Neural cell (in vitro differentiated cells): ENCODE data around the gene EFCAB6. TPM values are rescaled to one million over a fixed set of nuclear protein-coding genes. Genes with fewer than 3 reads are reported as not detected.

Source experiments
- H2AFZ ChIP-seq: fragments of 200-600, 300-800 bp; sonication (generic), shearing (Covaris generic); 2 replicates; pipeline ENCODE4 v1.6.0; 2014; ENCODE audit warnings: low read depth, mild to moderate bottlenecking, antibody characterized with exemption, low read length, moderate library complexity
- H3F3A ChIP-seq: fragments of 200-600 bp; shearing (Covaris generic); 2 replicates; pipeline ENCODE4 v1.6.1; 2016; ENCODE audit warnings: mild to moderate bottlenecking, moderate library complexity, mixed read lengths, antibody characterized with exemption, low read length; ENCODE audit not compliant: insufficient read depth, poor library complexity, severe bottlenecking
- H3K27ac ChIP-seq: fragments of 200-600, 300-800 bp; sonication (generic), shearing (Covaris generic); 2 replicates; pipeline ENCODE4 v1.5.1; 2014; ENCODE audit warnings: mild to moderate bottlenecking, low read length, moderate library complexity
- H3K27me3 ChIP-seq: fragments of 300-800, 200-600 bp; sonication (generic), shearing (Covaris generic); 2 replicates; pipeline ENCODE4 v1.6.0; 2014; ENCODE audit warnings: mild to moderate bottlenecking, low read depth, low read length, moderate library complexity; ENCODE audit not compliant: insufficient read depth
- H3K36me3 ChIP-seq: fragments of 300-800, 200-600 bp; sonication (generic), shearing (Covaris generic); 2 replicates; pipeline ENCODE4 v1.5.1; 2014; ENCODE audit warnings: mild to moderate bottlenecking, antibody characterized with exemption, low read length, moderate library complexity; ENCODE audit not compliant: insufficient read depth
- H3K4me2 ChIP-seq: fragments of 300-800, 200-600 bp; sonication (generic), shearing (Covaris generic); 2 replicates; pipeline ENCODE4 v1.6.0; 2014; ENCODE audit warnings: mild to moderate bottlenecking, low read length
- H3K4me3 ChIP-seq: fragments of 300-800, 200-600 bp; sonication (generic), shearing (Covaris generic); 2 replicates; pipeline ENCODE4 v1.5.1; 2014; ENCODE audit warnings: mild to moderate bottlenecking, low read length, moderate library complexity
- H3K79me2 ChIP-seq: fragments of 200-600 bp; shearing (Covaris generic); replicated peaks from 2 replicates; pipeline ENCODE4 v1.6.0; 2014; ENCODE audit warnings: mild to moderate bottlenecking, low read length, moderate library complexity; ENCODE audit not compliant: insufficient read depth
- H3K9ac ChIP-seq: fragments of 300-800, 200-600 bp; sonication (generic), shearing (Covaris generic); 2 replicates; pipeline ENCODE4 v1.6.1; 2016; ENCODE audit warnings: mild to moderate bottlenecking, low read length, mixed read lengths
- H3K9me2 ChIP-seq: fragments of 200-600 bp; shearing (Covaris generic); 2 replicates; pipeline ENCODE4 v1.6.1; 2016; ENCODE audit warnings: mild to moderate bottlenecking, low read length, mixed read lengths; ENCODE audit not compliant: insufficient read depth
- H3K9me3 ChIP-seq: fragments of 200-600, 300-800 bp; sonication (generic), shearing (Covaris generic); 2 replicates; pipeline ENCODE4 v1.6.1; 2016; ENCODE audit warnings: mild to moderate bottlenecking, mixed run types, low read length, moderate library complexity, mixed read lengths
- H4K20me1 ChIP-seq: fragments of 200-600 bp; shearing (Covaris generic); 2 replicates; pipeline ENCODE4 v1.6.1; 2016; ENCODE audit warnings: mild to moderate bottlenecking, mixed run types; ENCODE audit not compliant: insufficient read depth
- CTCF ChIP-seq: fragments of 450-650 bp; IDR thresholded peaks from 2 replicates; pipeline ENCODE4 v1.5.1; 2014; ENCODE audit warnings: antibody characterized with exemption, mild to moderate bottlenecking, moderate library complexity; ENCODE audit not compliant: poor library complexity, severe bottlenecking
- EP300 ChIP-seq: fragments of 450-650 bp; conservative IDR thresholded peaks from 2 replicates; pipeline ENCODE4 v1.6.1; 2014; ENCODE audit warnings: antibody characterized with exemption, mild to moderate bottlenecking, moderate library complexity; ENCODE audit not compliant: poor library complexity, severe bottlenecking
- EZH2 ChIP-seq: fragments of 200-600, 300-800 bp; shearing (Covaris generic), sonication (generic); IDR thresholded peaks from 2 replicates; pipeline ENCODE4 v1.6.1; 2014; ENCODE audit warnings: antibody characterized with exemption, low read length, borderline replicate concordance, mild to moderate bottlenecking; ENCODE audit not compliant: insufficient read depth, poor library complexity, severe bottlenecking
- MXI1 ChIP-seq: fragments of 450-650 bp; conservative IDR thresholded peaks from 2 replicates; pipeline ENCODE4 v1.6.1; 2014; ENCODE audit warnings: antibody characterized with exemption, mild to moderate bottlenecking; ENCODE audit not compliant: poor library complexity, severe bottlenecking
- POLR2AphosphoS5 ChIP-seq: IDR thresholded peaks from 2 replicates; pipeline ENCODE4 v1.6.1; 2012
- RAD21 ChIP-seq: fragments of 450-650 bp; conservative IDR thresholded peaks from 2 replicates; pipeline ENCODE4 v1.6.1; 2014; ENCODE audit warnings: antibody characterized with exemption, mild to moderate bottlenecking, moderate library complexity
- REST ChIP-seq: IDR thresholded peaks from 2 replicates; pipeline ENCODE4 v1.6.1; 2012; ENCODE audit warnings: borderline replicate concordance
- SMC3 ChIP-seq: fragments of 450-650 bp; conservative IDR thresholded peaks from 2 replicates; pipeline ENCODE4 v1.6.1; 2014; ENCODE audit warnings: antibody characterized with exemption, mild to moderate bottlenecking, moderate library complexity; ENCODE audit not compliant: poor library complexity
- TAF1 ChIP-seq: IDR thresholded peaks from 2 replicates; pipeline ENCODE4 v1.6.1; 2012; ENCODE audit warnings: low read depth
- polyA plus RNA-seq: library from polyadenylated mRNA; depleted of rRNA; stranded (reverse); fragments of >200 nt; gene quantifications from 2 replicates; pipeline ENCODE4 v1.2.3, GENCODE V29; 2014

EFCAB6 gene
- polyA plus RNA-seq, 1 donor from 2014 or later = 1.4 TPM

- Histone ChIP-seq H3K36me3 (no peaks in the 10 kb centered on the region), H3K9me3 (peaks cover 6% of the 10 kb centered on the region), H3K27me3 (no peaks in the 10 kb centered on the region), H3K27ac (no peak overlapping the region), H3K9ac (no peak overlapping the region), H3F3A (no peaks in the 10 kb centered on the region), H3K4me3 (no peak overlapping the region), H3K79me2 (no peaks in the 10 kb centered on the region), H3K9me2 (no peaks in the 10 kb centered on the region), H4K20me1 (no peaks in the 10 kb centered on the region), H2AFZ (no peak overlapping the region), H3K4me2 (no peak overlapping the region)
- TF ChIP-seq REST (no peak), RAD21 (no peak)
Observed at GRCh38 chr22:43682851-43683250, 129.3 kb downstream of the EFCAB6 start.

GRCh38 chr22:43681731-43682360, 130.3 kb downstream of the EFCAB6 start:
- H3K79me2 ChIP-seq = no peaks in the 10 kb centered on the region
- no peaks in the 10 kb centered on the region for H3K36me3 ChIP-seq
- H3F3A ChIP-seq = no peaks in the 10 kb centered on the region
- no peaks in the 10 kb centered on the region for H3K9me2 ChIP-seq
- no peak overlapping the region for H3K4me3 ChIP-seq
- no peaks in the 10 kb centered on the region for H4K20me1 ChIP-seq
- peaks cover 6% of the 10 kb centered on the region for H3K9me3 ChIP-seq
- no peak overlapping the region for H3K4me2 ChIP-seq
- no peak overlapping the region for H3K27ac ChIP-seq
- H3K9ac ChIP-seq = no peak overlapping the region
- no peak for TF ChIP-seq REST
- no peaks in the 10 kb centered on the region for H3K27me3 ChIP-seq
- H2AFZ ChIP-seq = no peak overlapping the region

GRCh38 chr22:43670513-43670912, 141.6 kb downstream of the EFCAB6 start:
- Histone ChIP-seq H3K9me2 (no peaks in the 10 kb centered on the region), H3K9me3 (no peaks in the 10 kb centered on the region), H3K27ac (no peak overlapping the region), H3K27me3 (no peaks in the 10 kb centered on the region), H3F3A (no peaks in the 10 kb centered on the region), H3K79me2 (no peaks in the 10 kb centered on the region), H3K36me3 (no peaks in the 10 kb centered on the region), H3K4me3 (no peak overlapping the region), H2AFZ (no peak overlapping the region), H3K9ac (no peak overlapping the region), H4K20me1 (no peaks in the 10 kb centered on the region), H3K4me2 (no peak overlapping the region)
- TF ChIP-seq EZH2 (no peak), TAF1 (no peak), MXI1 (no peak), SMC3 (no peak), CTCF (no peak), EP300 (no peak), REST (no peak), RAD21 (no peak), POLR2AphosphoS5 (no peak)
